ENCODE results near the gene SLC35A3. TPM values are rescaled to one million over a fixed set of nuclear protein-coding genes. Genes with fewer than 3 reads are reported as not detected.

Gene SLC35A3
- total RNA-seq, 1 donor = 24.6 TPM

- H3K9me3 ChIP-seq (ENCODE audit: low read depth, low read length) = no peaks in the 10 kb centered on the region
- H3K4me3 ChIP-seq (ENCODE audit: insufficient read depth, low read length) = no peak overlapping the region
- H4K20me1 ChIP-seq (ENCODE audit: insufficient read depth, low read length) = peaks cover 4% of the 10 kb centered on the region
- DNase-seq (ENCODE audit: insufficient read length, low spot score, missing footprints) = no peak
- peaks cover 7% of the 10 kb centered on the region for H3K36me3 ChIP-seq (ENCODE audit: insufficient read depth, low read length)
- H3K4me2 ChIP-seq (ENCODE audit: insufficient read depth, low read length) = no peak overlapping the region
- H3K27ac ChIP-seq (ENCODE audit: low read depth, low read length) = no peak overlapping the region
- no peaks in the 10 kb centered on the region for H3K27me3 ChIP-seq (ENCODE audit: insufficient read depth, low read length)
- H3K4me1 ChIP-seq (ENCODE audit: insufficient read depth, low read length) = no peaks in the 10 kb centered on the region
- no peak for TF ChIP-seq CTCF (IDR thresholded peaks at IDR 0.05; ENCODE audit: extremely low read depth, low read depth, low read length)
- H3K79me2 ChIP-seq (ENCODE audit: insufficient read depth, low read length) = peaks cover 36% of the 10 kb centered on the region
- H2AFZ ChIP-seq (ENCODE audit: low read length) = no peak overlapping the region
These were observed 11.1 kb downstream of the SLC35A3 start for GRCh38 chr1:99980928-99981327.

GRCh38 chr1:99986656-99987225 lies 16.9 kb downstream of the SLC35A3 start:
- no peaks in the 10 kb centered on the region for H3K9me3 ChIP-seq (ENCODE audit: low read depth, low read length)
- no peak for TF ChIP-seq CTCF (IDR thresholded peaks at IDR 0.05; ENCODE audit: extremely low read depth, low read depth, low read length)
- no peak overlapping the region for H3K4me2 ChIP-seq (ENCODE audit: insufficient read depth, low read length)
- no peak for DNase-seq (ENCODE audit: insufficient read length, low spot score, missing footprints)
- peaks cover 2% of the 10 kb centered on the region for H4K20me1 ChIP-seq (ENCODE audit: insufficient read depth, low read length)
- no peak overlapping the region for H3K4me3 ChIP-seq (ENCODE audit: insufficient read depth, low read length)
- H3K27me3 ChIP-seq (ENCODE audit: insufficient read depth, low read length) = no peaks in the 10 kb centered on the region
- H3K27ac ChIP-seq (ENCODE audit: low read depth, low read length) = no peak overlapping the region
- no peaks in the 10 kb centered on the region for H3K4me1 ChIP-seq (ENCODE audit: insufficient read depth, low read length)
- no peaks in the 10 kb centered on the region for H3K36me3 ChIP-seq (ENCODE audit: insufficient read depth, low read length)
- H2AFZ ChIP-seq (ENCODE audit: low read length) = no peak overlapping the region
- H3K79me2 ChIP-seq (ENCODE audit: insufficient read depth, low read length) = peaks cover 58% of the 10 kb centered on the region

GRCh38 chr1:99988210-99988765 lies 18.5 kb downstream of the SLC35A3 start:
- no peak for TF ChIP-seq CTCF (IDR thresholded peaks at IDR 0.05; ENCODE audit: extremely low read depth, low read depth, low read length)
- no peaks in the 10 kb centered on the region for H3K4me1 ChIP-seq (ENCODE audit: insufficient read depth, low read length)
- no peak overlapping the region for H3K4me2 ChIP-seq (ENCODE audit: insufficient read depth, low read length)
- H2AFZ ChIP-seq (ENCODE audit: low read length) = no peak overlapping the region
- peaks cover 2% of the 10 kb centered on the region for H4K20me1 ChIP-seq (ENCODE audit: insufficient read depth, low read length)
- H3K27ac ChIP-seq (ENCODE audit: low read depth, low read length) = no peak overlapping the region
- no peak for DNase-seq (ENCODE audit: insufficient read length, low spot score, missing footprints)
- H3K27me3 ChIP-seq (ENCODE audit: insufficient read depth, low read length) = no peaks in the 10 kb centered on the region
- peaks cover 59% of the 10 kb centered on the region for H3K79me2 ChIP-seq (ENCODE audit: insufficient read depth, low read length)
- no peaks in the 10 kb centered on the region for H3K9me3 ChIP-seq (ENCODE audit: low read depth, low read length)
- no peak overlapping the region for H3K4me3 ChIP-seq (ENCODE audit: insufficient read depth, low read length)
- no peaks in the 10 kb centered on the region for H3K36me3 ChIP-seq (ENCODE audit: insufficient read depth, low read length)

- no peaks in the 10 kb centered on the region for H3K36me3 ChIP-seq (ENCODE audit: insufficient read depth, low read length)
- no peak for TF ChIP-seq CTCF (IDR thresholded peaks at IDR 0.05; ENCODE audit: extremely low read depth, low read depth, low read length)
- H2AFZ ChIP-seq (ENCODE audit: low read length) = no peak overlapping the region
- H3K4me3 ChIP-seq (ENCODE audit: insufficient read depth, low read length) = no peak overlapping the region
- H3K9me3 ChIP-seq (ENCODE audit: low read depth, low read length) = no peaks in the 10 kb centered on the region
- peaks cover 2% of the 10 kb centered on the region for H4K20me1 ChIP-seq (ENCODE audit: insufficient read depth, low read length)
- no peaks in the 10 kb centered on the region for H3K27me3 ChIP-seq (ENCODE audit: insufficient read depth, low read length)
- DNase-seq (ENCODE audit: insufficient read length, low spot score, missing footprints) = no peak
- H3K79me2 ChIP-seq (ENCODE audit: insufficient read depth, low read length) = peaks cover 34% of the 10 kb centered on the region
- H3K27ac ChIP-seq (ENCODE audit: low read depth, low read length) = no peak overlapping the region
- H3K4me1 ChIP-seq (ENCODE audit: insufficient read depth, low read length) = no peaks in the 10 kb centered on the region
- no peak overlapping the region for H3K4me2 ChIP-seq (ENCODE audit: insufficient read depth, low read length)
These were observed 22.4 kb downstream of the SLC35A3 start for GRCh38 chr1:99992044-99992722.

Measured in osteoblast (primary cell).